GM23338 (cell line): ENCODE results near the gene PCSK1. TPM values are rescaled to one million over a fixed set of nuclear protein-coding genes. Genes with fewer than 3 reads are reported as not detected.
A peak's percentile ranks its signal among the peaks of the same experiment; 100 is the strongest.

Experiments used
- ATAC-seq: fragments of 200-7000 bp; cut with Tn5 transposase; 3 replicates; pipeline ENCODE4 v1.9.1; 2020
- DNase-seq: peaks from one replicate; pipeline ENCODE4 v3.0.0-alpha.2; 2015; ENCODE audit warnings: low spot score
- H2AFZ ChIP-seq: fragments of 200-600 bp; sonication (generic); 2 replicates; pipeline ENCODE4 v1.8.0; 2016; ENCODE audit warnings: antibody characterized with exemption, mild to moderate bottlenecking, moderate library complexity
- H3F3A ChIP-seq: fragments of 200-600 bp; sonication (generic); replicated peaks from 2 replicates; pipeline ENCODE4 v1.8.0; 2017; ENCODE audit warnings: antibody characterized with exemption, mixed run types, low read depth
- H3K27ac ChIP-seq: fragments of 200-600 bp; sonication (generic); 2 replicates; pipeline ENCODE4 v1.6.1; 2016; ENCODE audit warnings: low read depth
- H3K27me3 ChIP-seq: fragments of 200-600 bp; sonication (generic); 2 replicates; pipeline ENCODE4 v1.8.0; 2016; ENCODE audit warnings: mild to moderate bottlenecking, mixed run types, moderate library complexity; ENCODE audit not compliant: insufficient read depth
- H3K36me3 ChIP-seq: fragments of 200-600 bp; sonication (generic); 2 replicates; pipeline ENCODE4 v1.8.0; 2016; ENCODE audit warnings: mild to moderate bottlenecking; ENCODE audit not compliant: insufficient read depth
- H3K4me1 ChIP-seq: fragments of 200-600 bp; sonication (generic); 2 replicates; pipeline ENCODE4 v1.8.0; 2016; ENCODE audit warnings: mild to moderate bottlenecking, moderate library complexity; ENCODE audit not compliant: insufficient read depth
- H3K4me2 ChIP-seq: fragments of 200-600 bp; sonication (generic); 2 replicates; pipeline ENCODE4 v1.7.1; 2017; ENCODE audit warnings: mixed run types
- H3K4me3 ChIP-seq: fragments of 200-600 bp; sonication (generic); 2 replicates; pipeline ENCODE4 v1.6.1; 2016; ENCODE audit warnings: mixed run types
- H3K79me2 ChIP-seq: fragments of 200-600 bp; sonication (generic); replicated peaks from 2 replicates; pipeline ENCODE4 v1.8.0; 2017; ENCODE audit warnings: mild to moderate bottlenecking; ENCODE audit not compliant: insufficient read depth
- H3K9me2 ChIP-seq: fragments of 200-600 bp; sonication (generic); 2 replicates; pipeline ENCODE4 v1.8.0; 2017; ENCODE audit not compliant: insufficient read depth
- H4K20me1 ChIP-seq: fragments of 200-600 bp; sonication (generic); replicated peaks from 2 replicates; pipeline ENCODE4 v1.8.0; 2017; ENCODE audit warnings: mild to moderate bottlenecking; ENCODE audit not compliant: insufficient read depth
- H3K27ac Mint-ChIP-seq: 2 replicates; pipeline ENCODE4 v1.8.0; 2020; ENCODE audit warnings: inconsistent platforms, mild to moderate bottlenecking, moderate library complexity, mixed read lengths
- H3K27me3 Mint-ChIP-seq: 3 replicates; pipeline ENCODE4 v1.8.0; 2022; ENCODE audit warnings: low read depth, mild to moderate bottlenecking, moderate library complexity, mixed read lengths, inconsistent platforms; ENCODE audit not compliant: insufficient read depth, poor library complexity
- H3K36me3 Mint-ChIP-seq: 3 replicates; pipeline ENCODE4 v1.8.0; 2021; ENCODE audit warnings: low read depth, mild to moderate bottlenecking, inconsistent platforms, moderate library complexity, mixed read lengths
- H3K4me1 Mint-ChIP-seq: 3 replicates; pipeline ENCODE4 v1.8.0; 2020; ENCODE audit warnings: mild to moderate bottlenecking, inconsistent platforms, mixed read lengths
- H3K4me3 Mint-ChIP-seq: 3 replicates; pipeline ENCODE4 v1.8.0; 2021; ENCODE audit warnings: moderate library complexity, mild to moderate bottlenecking, inconsistent platforms, mixed read lengths
- H3K9me3 Mint-ChIP-seq: 3 replicates; pipeline ENCODE4 v1.8.0; 2020; ENCODE audit warnings: moderate library complexity, mild to moderate bottlenecking, inconsistent platforms, mixed read lengths
- CREB1 ChIP-seq: fragments of 250-450 bp; sonication (Bioruptor Pico); IDR thresholded peaks from 2 replicates; pipeline ENCODE4 v1.5.0; 2020; ENCODE audit warnings: low read depth, mild to moderate bottlenecking, moderate library complexity
- CTCF ChIP-seq, 2 experiments: fragments of 200-600 bp in 1 of 2; sonication (generic) in 1 of 2; conservative IDR thresholded peaks; 2 replicates each; pipeline versions ENCODE4 v1.5.1 to v1.6.1; 2016 to 2017; ENCODE audit warnings: antibody characterized with exemption in 2 of 2, low read depth in 2 of 2, mild to moderate bottlenecking in 2 of 2, moderate library complexity in 1 of 2
- ETS1 ChIP-seq: IDR thresholded peaks from 2 replicates; pipeline ENCODE4 v1.6.1; 2016; ENCODE audit warnings: antibody characterized with exemption
- EZH2 ChIP-seq: fragments of 200-600 bp; sonication (generic); IDR thresholded peaks from one replicate; pipeline ENCODE4 v1.8.0; 2017; ENCODE audit warnings: antibody characterized with exemption, mild to moderate bottlenecking, low read depth; ENCODE audit not compliant: unreplicated experiment
- EZH2phosphoT487 ChIP-seq: fragments of 200-600 bp; sonication (generic); IDR thresholded peaks from one replicate; pipeline ENCODE4 v1.8.1; 2018; ENCODE audit warnings: antibody characterized with exemption; ENCODE audit not compliant: unreplicated experiment
- JUNB ChIP-seq: IDR thresholded peaks from one replicate; pipeline ENCODE4 v1.6.1; 2016; ENCODE audit warnings: antibody characterized with exemption; ENCODE audit not compliant: unreplicated experiment
- NANOG ChIP-seq: IDR thresholded peaks from 2 replicates; pipeline ENCODE4 v1.6.1; 2016; ENCODE audit warnings: antibody characterized with exemption, borderline replicate concordance
- POLR2AphosphoS5 ChIP-seq: IDR thresholded peaks from 2 replicates; pipeline ENCODE4 v1.6.1; 2016; ENCODE audit warnings: antibody characterized with exemption, low read depth
- REST ChIP-seq: IDR thresholded peaks from one replicate; pipeline ENCODE4 v1.6.1; 2018; ENCODE audit warnings: antibody characterized with exemption; ENCODE audit not compliant: unreplicated experiment
- STAT1 ChIP-seq: IDR thresholded peaks from one replicate; pipeline ENCODE4 v1.6.1; 2016; ENCODE audit warnings: antibody characterized with exemption; ENCODE audit not compliant: unreplicated experiment
- ZNF114 ChIP-seq: fragments of 250-450 bp; sonication (Bioruptor Pico); IDR thresholded peaks from 2 replicates; pipeline ENCODE4 v1.5.0; 2020; ENCODE audit warnings: mild to moderate bottlenecking, moderate library complexity
- ZNF331 ChIP-seq: fragments of 250-450 bp; sonication (Bioruptor Pico); IDR thresholded peaks from 2 replicates; pipeline ENCODE4 v1.5.0; 2020; ENCODE audit warnings: low read depth, mild to moderate bottlenecking, moderate library complexity
- ZNF462 ChIP-seq: fragments of 250-450 bp; sonication (Bioruptor Pico); IDR thresholded peaks from 2 replicates; pipeline ENCODE4 v1.5.0; 2020; ENCODE audit warnings: mild to moderate bottlenecking, moderate library complexity
- long read RNA-seq: library from polyadenylated mRNA; unstranded; transcript quantifications from one replicate; pipeline ENCODE4 v2.0.0, GENCODE V29; 2020; ENCODE audit not compliant: unreplicated experiment
- polyA plus RNA-seq: library from polyadenylated mRNA; unstranded; fragments of >200 nt; fragmentation: Nextera tagmentation; extraction: Ambion mirVana; gene quantifications from 2 replicates; pipeline ENCODE4 v1.2.1, GENCODE V29; 2016
- total RNA-seq: library from RNA; depleted of rRNA; stranded (reverse); fragments of >200 nt; shearing (Covaris generic); gene quantifications from 2 replicates; pipeline ENCODE4 v1.2.3, GENCODE V29; 2014; rRNA removed

PCSK1 gene
- total RNA-seq (2.7 and 6.2 TPM in 2 replicates), polyA plus RNA-seq (2.3 and 2.7 TPM in 2 replicates)
- long read RNA-seq, full-length matches to known transcripts: 1 of 1 reads
- long read RNA-seq, partial matches to known transcripts: 0 of 1 reads
- long read RNA-seq, other reads (novel, unspliced or antisense): 0 of 1 reads

- Histone ChIP-seq H3F3A (no peaks in the 10 kb centered on the region), H4K20me1 (no peaks in the 10 kb centered on the region; the same call in 1 of the 2 replicates), H2AFZ (peak within 1 kb of the TSS; percentile 99), H3K9me2 (no peaks in the 10 kb centered on the region), H3K79me2 (no peaks in the 10 kb centered on the region), H3K36me3 (no peaks in the 10 kb centered on the region), H3K27me3 (peaks cover 59% of the 10 kb centered on the region), H3K4me2 (peak within 1 kb of the TSS; percentile 99), H3K27ac (no peak within 1 kb of the TSS), H3K4me1 (peaks cover 39% of the 10 kb centered on the region), H3K4me3 (peak within 1 kb of the TSS; percentile 89)
- peak; percentile 75 for ATAC-seq
- Mint-ChIP-seq H3K36me3 (no peaks in the 10 kb centered on the region), H3K4me3 (peak within 1 kb of the TSS; percentile 91), H3K9me3 (no peaks in the 10 kb centered on the region), H3K27ac (no peak within 1 kb of the TSS), H3K27me3 (peaks cover 40% of the 10 kb centered on the region), H3K4me1 (peaks cover 34% of the 10 kb centered on the region)
- DNase-seq: peak; percentile 64
- TF ChIP-seq ZNF462 (no peak), EZH2 (no peak), ZNF114 (CRISPR knock-in tag) (no peak), CTCF (conservative IDR thresholded peaks at IDR 0.05; ENCODE audit: low read depth in 2 of 2) (peak in 1 of 2 experiments; percentile 30; a peak in 2 of 4 replicates), EZH2phosphoT487 (no peak), ETS1 (no peak), STAT1 (no peak), POLR2AphosphoS5 (no peak), CREB1 (peak; percentile 64; the same call in 1 of the 2 replicates), NANOG (no peak), ZNF331 (CRISPR knock-in tag) (no peak), REST (no peak), JUNB (no peak)
Observed at GRCh38 chr5:96433066-96433447, at the start of gene PCSK1. TSS of gene PCSK1 (minus strand) at chr5:96433248. CDS start at chr5:96433042, 206 bp downstream.
